Esophagus squamous epithelium (tissue), 4 donors: ENCODE data around the gene ZNF343.

Source experiments
- CTCF ChIP-seq, 6 experiments: fragments of 450-650 bp in 4 of 6; fragments of 200-600 bp in 2 of 6; sonication (generic) in 2 of 6; IDR thresholded peaks; one replicate each; pipeline ENCODE4 v1.5.1; 2016 to 2019; ENCODE audit warnings: antibody characterized with exemption in 6 of 6, mild to moderate bottlenecking in 4 of 6, moderate library complexity in 4 of 6
- POLR2A ChIP-seq, 4 donors: fragments of 450-650 bp; IDR thresholded peaks; one replicate each; pipeline ENCODE4 v1.6.1; 2017; ENCODE audit warnings: antibody characterized with exemption in 4 of 4, mild to moderate bottlenecking in 4 of 4, moderate library complexity in 3 of 4

DNA sequence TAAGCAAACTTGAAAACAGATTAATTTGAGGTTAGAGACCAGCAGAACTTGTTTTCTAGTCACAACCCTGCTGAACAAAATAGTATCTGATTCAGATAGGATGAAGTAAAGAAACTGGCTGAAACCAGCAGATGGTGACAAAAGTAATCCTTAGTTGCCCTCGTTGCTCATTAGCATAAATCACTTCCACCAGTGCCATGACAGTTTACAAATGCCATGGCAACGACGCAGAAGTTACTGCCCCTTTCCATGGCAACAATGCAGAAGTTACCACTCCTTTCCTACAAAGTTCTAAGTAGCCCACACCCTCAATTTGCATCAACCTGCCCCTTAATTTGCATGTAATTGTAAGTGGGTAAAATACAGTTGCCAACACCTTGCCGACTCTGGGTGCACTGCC lies 61.9 kb downstream of the ZNF343 start:
- TF ChIP-seq CTCF (IDR thresholded peaks at IDR 0.05) = no peak
- no peak for TF ChIP-seq POLR2A (IDR thresholded peaks at IDR 0.05)
